ENCODE results near the gene GAS2L1.

Gene GAS2L1

GRCh38 chr22:29328566-29329500, 22.4 kb downstream of the GAS2L1 start:
- no peak for DNase-seq

- DNase-seq = no peak
Observed at GRCh38 chr22:29329581-29329980, 23.1 kb downstream of the GAS2L1 start.

- DNase-seq = no peak
Observed at GRCh38 chr22:29330291-29330690, 23.8 kb downstream of the GAS2L1 start.

GRCh38 chr22:29330753-29331152, 24.3 kb downstream of the GAS2L1 start:
- no peak for DNase-seq

- no peak for DNase-seq
Observed at GRCh38 chr22:29331213-29331612, 24.8 kb downstream of the GAS2L1 start.

GRCh38 chr22:29331658-29332300, 25.3 kb downstream of the GAS2L1 start:
- no peak for DNase-seq

- no peak for DNase-seq
Observed at GRCh38 chr22:29332886-29333496, 26.5 kb downstream of the GAS2L1 start.

- no peak for DNase-seq
Observed at GRCh38 chr22:29334148-29334547, 27.7 kb downstream of the GAS2L1 start.

GRCh38 chr22:29334696-29335344, 28.4 kb downstream of the GAS2L1 start:
- no peak for DNase-seq

GRCh38 chr22:29335656-29336055, 29.2 kb downstream of the GAS2L1 start:
- DNase-seq = no peak

- DNase-seq = no peak
Observed at GRCh38 chr22:29336751-29337490, 30.5 kb downstream of the GAS2L1 start.

GRCh38 chr22:29337631-29338284, 31.3 kb downstream of the GAS2L1 start:
- no peak for DNase-seq

GRCh38 chr22:29338398-29338797, 31.9 kb downstream of the GAS2L1 start:
- no peak for DNase-seq

GRCh38 chr22:29339381-29340235, 33.2 kb downstream of the GAS2L1 start:
- DNase-seq = no peak

- DNase-seq = no peak
Observed at GRCh38 chr22:29340566-29340965, 34.1 kb downstream of the GAS2L1 start.

GRCh38 chr22:29341056-29341848, 34.8 kb downstream of the GAS2L1 start:
- no peak for DNase-seq

GRCh38 chr22:29341849-29342127, 35.3 kb downstream of the GAS2L1 start:
- no peak for DNase-seq

- no peak for DNase-seq
Observed at GRCh38 chr22:29342177-29342576, 35.7 kb downstream of the GAS2L1 start.

GRCh38 chr22:29342577-29343312, 36.3 kb downstream of the GAS2L1 start:
- DNase-seq = no peak

Data from cortex of kidney (tissue), 1 donor.